ENCODE data around the gene ZBTB40.

- TF ChIP-seq TAF1 (IDR thresholded peaks at IDR 0.05; ENCODE audit: borderline replicate concordance, low read depth, low read length): no peak
- TF ChIP-seq CTCF (IDR thresholded peaks at IDR 0.05): no peak
- no peak for TF ChIP-seq GABPA (IDR thresholded peaks at IDR 0.05; ENCODE audit: low read depth)
- TF ChIP-seq SIN3A (IDR thresholded peaks at IDR 0.05; ENCODE audit: borderline replicate concordance, low read depth, low read length): no peak
- no peak for TF ChIP-seq MAX (IDR thresholded peaks at IDR 0.05; ENCODE audit: low read depth)
- no peak for TF ChIP-seq EZH2phosphoT487 (IDR thresholded peaks at IDR 0.05; ENCODE audit: borderline replicate concordance, low read depth)
- TF ChIP-seq SMC3 (IDR thresholded peaks at IDR 0.05; ENCODE audit: low read depth, low read length): no peak
- TF ChIP-seq GATA2 (CRISPR knock-in tag; IDR thresholded peaks at IDR 0.05): no peak
- TF ChIP-seq RAD21 (IDR thresholded peaks at IDR 0.05; ENCODE audit: low read length): no peak
- TF ChIP-seq JUND (IDR thresholded peaks at IDR 0.05): no peak
- TF ChIP-seq PBX3 (IDR thresholded peaks at IDR 0.05): no peak
- TF ChIP-seq NFIC (IDR thresholded peaks at IDR 0.05; ENCODE audit: borderline replicate concordance): no peak
- no peak for TF ChIP-seq FOXM1 (IDR thresholded peaks at IDR 0.05; ENCODE audit: low read depth)
- no peak for TF ChIP-seq RFX5 (IDR thresholded peaks at IDR 0.05; ENCODE audit: low read length)
These were observed 116.3 kb downstream of the ZBTB40 start for GRCh38 chr1:22567994-22568393.
